NCI-H1048 (cell line): Measurements from ENCODE around the gene NCK1.
A peak's percentile ranks its signal among the peaks of the same experiment; 100 is the strongest.

Experiments
- DNase-seq: peaks from one replicate; lab custom pipeline; 2025; lab: John Stamatoyannopoulos, UW

The NCK1 gene

GRCh38 chr3:136988651-136989050, 126.6 kb downstream of the NCK1 start:
- no peak for DNase-seq

- no peak for DNase-seq
These were observed 127.9 kb downstream of the NCK1 start for GRCh38 chr3:136989781-136990524.

GRCh38 chr3:136990826-136991225, 128.8 kb downstream of the NCK1 start:
- DNase-seq: no peak

GRCh38 chr3:136992115-136992514, 130.1 kb downstream of the NCK1 start:
- no peak for DNase-seq

- peak; percentile 44 for DNase-seq
These were observed 132.9 kb downstream of the NCK1 start for GRCh38 chr3:136994772-136995516.

GRCh38 chr3:136995652-136996051, 133.6 kb downstream of the NCK1 start:
- DNase-seq: no peak
